ENCODE measurements around the gene CTIF.

The CTIF gene

DNA sequence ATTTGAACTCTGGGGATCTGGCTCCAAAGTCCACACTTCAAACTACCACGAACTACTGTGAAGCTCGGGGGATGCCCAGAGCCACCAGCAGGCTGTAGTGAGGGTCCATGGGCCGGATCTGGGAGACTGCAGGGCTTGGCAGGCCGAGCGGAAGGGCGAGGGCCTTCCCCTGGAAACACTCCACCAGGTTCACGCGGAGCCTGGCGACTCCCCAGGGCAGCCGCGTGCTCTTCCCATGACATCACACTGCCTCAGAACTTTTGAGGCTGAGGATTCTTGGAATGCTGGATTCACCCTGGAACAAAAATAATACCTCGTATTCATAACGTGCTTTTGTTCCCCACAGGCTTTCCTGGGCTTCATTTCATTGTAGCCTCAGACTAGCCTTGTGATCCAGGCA is 210.9 kb downstream of the CTIF start:
- TF ChIP-seq, protein P1, sequence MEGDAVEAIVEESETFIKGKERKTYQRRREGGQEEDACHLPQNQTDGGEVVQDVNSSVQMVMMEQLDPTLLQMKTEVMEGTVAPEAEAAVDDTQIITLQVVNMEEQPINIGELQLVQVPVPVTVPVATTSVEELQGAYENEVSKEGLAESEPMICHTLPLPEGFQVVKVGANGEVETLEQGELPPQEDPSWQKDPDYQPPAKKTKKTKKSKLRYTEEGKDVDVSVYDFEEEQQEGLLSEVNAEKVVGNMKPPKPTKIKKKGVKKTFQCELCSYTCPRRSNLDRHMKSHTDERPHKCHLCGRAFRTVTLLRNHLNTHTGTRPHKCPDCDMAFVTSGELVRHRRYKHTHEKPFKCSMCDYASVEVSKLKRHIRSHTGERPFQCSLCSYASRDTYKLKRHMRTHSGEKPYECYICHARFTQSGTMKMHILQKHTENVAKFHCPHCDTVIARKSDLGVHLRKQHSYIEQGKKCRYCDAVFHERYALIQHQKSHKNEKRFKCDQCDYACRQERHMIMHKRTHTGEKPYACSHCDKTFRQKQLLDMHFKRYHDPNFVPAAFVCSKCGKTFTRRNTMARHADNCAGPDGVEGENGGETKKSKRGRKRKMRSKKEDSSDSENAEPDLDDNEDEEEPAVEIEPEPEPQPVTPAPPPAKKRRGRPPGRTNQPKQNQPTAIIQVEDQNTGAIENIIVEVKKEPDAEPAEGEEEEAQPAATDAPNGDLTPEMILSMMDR (IDR thresholded peaks at IDR 0.05): no peak
- TF ChIP-seq ZFX (IDR thresholded peaks at IDR 0.05; ENCODE audit: borderline replicate concordance): no peak
- H3K27ac ChIP-seq: no peak overlapping the region

DNA sequence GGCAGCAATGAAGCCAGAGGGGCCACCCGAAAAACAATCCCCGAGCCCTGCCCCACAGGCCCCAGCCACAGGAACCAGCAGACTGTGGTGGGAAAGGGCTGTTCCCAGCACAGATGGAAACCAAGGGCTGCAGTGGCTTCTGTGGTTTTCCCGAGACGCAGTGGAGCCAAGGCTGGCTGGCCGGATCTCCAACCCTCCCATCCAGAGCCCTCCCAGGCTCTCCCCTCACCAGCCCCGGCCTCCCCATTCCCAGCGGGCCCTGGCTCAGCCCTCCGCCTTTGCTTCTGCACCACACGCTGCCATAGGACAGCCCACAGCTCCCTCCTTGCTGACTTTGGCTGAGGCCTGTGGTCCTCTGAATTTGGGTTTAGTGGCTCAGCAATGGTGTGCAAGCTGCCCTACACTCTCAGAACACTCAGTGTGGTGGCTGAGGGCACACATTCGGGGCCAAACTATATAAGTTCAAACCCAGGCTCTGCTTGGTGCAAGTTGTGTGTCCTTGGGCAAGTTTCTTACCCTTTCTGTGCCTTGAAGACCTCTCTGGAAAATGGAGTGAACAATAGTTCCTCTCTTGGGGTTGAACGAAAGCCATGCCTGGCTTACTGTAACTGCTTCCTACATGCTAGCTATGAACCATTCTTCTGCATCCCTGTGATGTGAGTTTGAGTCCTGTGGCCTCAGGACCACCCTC is 211.8 kb downstream of the CTIF start:
- TF ChIP-seq, protein P1 (IDR thresholded peaks at IDR 0.05): no peak
- no peak for TF ChIP-seq ZFX (IDR thresholded peaks at IDR 0.05; ENCODE audit: borderline replicate concordance)
- no peak overlapping the region for H3K27ac ChIP-seq

GRCh38 chr18:48751727-48752468 is 213.1 kb downstream of the CTIF start:
- no peak for TF ChIP-seq ZFX (IDR thresholded peaks at IDR 0.05; ENCODE audit: borderline replicate concordance)
- TF ChIP-seq, protein P1 (IDR thresholded peaks at IDR 0.05): no peak
- H3K27ac ChIP-seq: no peak overlapping the region

- TF ChIP-seq ZFX (IDR thresholded peaks at IDR 0.05; ENCODE audit: borderline replicate concordance): no peak
- TF ChIP-seq, protein P1 (IDR thresholded peaks at IDR 0.05): no peak
- H3K27ac ChIP-seq: no peak overlapping the region
These were observed 213.6 kb downstream of the CTIF start for GRCh38 chr18:48752478-48752877.

- TF ChIP-seq, protein P1 (IDR thresholded peaks at IDR 0.05): no peak
- TF ChIP-seq ZFX (IDR thresholded peaks at IDR 0.05; ENCODE audit: borderline replicate concordance): no peak
- H3K27ac ChIP-seq: no peak overlapping the region
These were observed 214.1 kb downstream of the CTIF start for GRCh38 chr18:48752928-48753327.

GRCh38 chr18:48753691-48754090 is 214.9 kb downstream of the CTIF start:
- TF ChIP-seq ZFX (IDR thresholded peaks at IDR 0.05; ENCODE audit: borderline replicate concordance): no peak
- TF ChIP-seq, protein P1 (IDR thresholded peaks at IDR 0.05): no peak

DNA sequence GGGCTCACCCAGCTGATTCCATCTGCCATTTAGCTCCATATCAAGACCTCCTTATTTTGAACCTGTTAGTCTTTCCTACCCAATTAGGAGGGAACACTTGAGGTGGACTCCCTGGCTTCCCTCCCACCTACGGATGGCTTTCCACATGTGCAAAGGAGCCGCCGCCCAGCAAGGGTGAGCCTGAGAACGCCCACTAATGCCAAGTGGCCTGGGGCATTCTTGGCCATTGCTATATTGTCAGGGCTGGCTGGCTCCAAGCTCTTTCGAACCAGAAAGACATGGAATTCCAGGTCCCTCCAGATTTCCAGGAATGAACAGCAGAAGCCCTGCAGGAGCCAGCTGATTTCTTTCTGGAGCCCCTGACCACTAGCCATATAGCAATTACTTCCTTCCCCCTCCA is 215.7 kb downstream of the CTIF start:
- TF ChIP-seq, protein P1 (IDR thresholded peaks at IDR 0.05): no peak
- TF ChIP-seq ZFX (IDR thresholded peaks at IDR 0.05; ENCODE audit: borderline replicate concordance): no peak
- no peak overlapping the region for H3K27ac ChIP-seq

More at GRCh38 chr18:48753691-48754090, 214.9 kb downstream of the CTIF start:
- no peak overlapping the region for H3K27ac ChIP-seq

All from 22Rv1 (cell line).